Right lobe of liver (tissue), 4 donors: Measurements from ENCODE around the gene PLXNB1.

Experiments
- CTCF ChIP-seq, 4 donors: fragments of 200-600 bp in 3 of 4; fragments of 450-650 bp in 1 of 4; IDR thresholded peaks; one replicate each; pipeline versions ENCODE4 v1.5.1 to v1.8.0; 2016 to 2022; ENCODE audit warnings: antibody characterized with exemption in 4 of 4, mild to moderate bottlenecking in 2 of 4
- POLR2A ChIP-seq: fragments of 450-650 bp; IDR thresholded peaks from one replicate; pipeline ENCODE4 v1.6.1; 2017; ENCODE audit warnings: antibody characterized with exemption, mild to moderate bottlenecking
- donor health status: DM: no; HTN: no; CAD: no.
- donor health status: DM: no; HTN: no; CAD: no.
- donor health status: DM: no; HTN: yes; CAD: no.

- TF ChIP-seq CTCF (IDR thresholded peaks at IDR 0.05) (no peak), POLR2A (no peak)
Measured at GRCh38 chr3:48402907-48403306, 27.0 kb downstream of the PLXNB1 start.
